Measurements from ENCODE around the gene KCNH3.
"Not testable (repeated sequence)": the region's sequence is repeated elsewhere in the genome, so short reads cannot be mapped to it uniquely, and the experiment has no call there.

- TF ChIP-seq CTCF (conservative IDR thresholded peaks at IDR 0.05 in 1 of 2, IDR thresholded peaks at IDR 0.05 in 1 of 2; ENCODE audit: extremely low read depth in 1 of 2, insufficient read depth in 1 of 2, low read depth in 1 of 2, low read length in 2 of 2); EZH2 (IDR thresholded peaks at IDR 0.05; ENCODE audit: borderline replicate concordance, low read length): not testable (repeated sequence)
Measured at GRCh38 chr12:49534122-49534521, 4.7 kb upstream of the KCNH3 start.
